Colonic mucosa (tissue), 4 donors: Measurements from ENCODE around the gene LY6G6C. TPM values are rescaled to one million over a fixed set of nuclear protein-coding genes. Genes with fewer than 3 reads are reported as not detected.

Experiments
- DNase-seq: peaks from one replicate; pipeline ENCODE4 v3.0.0-alpha.2; 2020
- H3K27ac ChIP-seq: fragments of 200-600 bp; one replicate; pipeline ENCODE4 v1.8.0; 2021
- H3K27me3 ChIP-seq: fragments of 200-600 bp; one replicate; pipeline ENCODE4 v1.8.0; 2021
- H3K36me3 ChIP-seq: fragments of 200-600 bp; one replicate; pipeline ENCODE4 v1.8.0; 2021
- H3K4me1 ChIP-seq: fragments of 200-600 bp; one replicate; pipeline ENCODE4 v1.8.0; 2021; ENCODE audit warnings: mild to moderate bottlenecking
- H3K4me3 ChIP-seq: fragments of 200-600 bp; one replicate; pipeline ENCODE4 v1.8.0; 2021
- H3K9ac ChIP-seq, 2 donors: one replicate each; pipeline ENCODE4 v1.7.0; 2013; ENCODE audit warnings: control low read depth in 2 of 2, low read depth in 2 of 2, low read length in 2 of 2
- H3K9me3 ChIP-seq: fragments of 200-600 bp; one replicate; pipeline ENCODE4 v1.8.0; 2021
- intact Hi-C: fragments of 100-400 bp; cut with DNase I; formaldehyde crosslinking; loops from one replicate; pipeline ENCODE4 v1.14.1; 2022
- total RNA-seq, 2 donors: library from RNA; stranded (reverse); fragmentation: NEBNext Ultra II Directional in 1 of 2; extraction: Animal tissue kit (Norgen Biotek cat#: 25700) in 1 of 2; gene quantifications; one replicate each; pipeline ENCODE4 v1.2.1, GENCODE V29; 2021
- TF ChIP-seq, protein P1 (sequence below): fragments of 200-600 bp; IDR thresholded peaks from one replicate; pipeline ENCODE4 v1.8.0; 2022; ENCODE audit warnings: antibody characterized with exemption, mild to moderate bottlenecking
- donor health status: healthy.
- donor health status: DM: no; HTN: no; CAD: no.
- donor health status: DM: no; HTN: no; CAD: no.

Gene LY6G6C
- total RNA-seq, 2 donors from 2014 or later, result 2.3 TPM; not detected in 1

DNA sequence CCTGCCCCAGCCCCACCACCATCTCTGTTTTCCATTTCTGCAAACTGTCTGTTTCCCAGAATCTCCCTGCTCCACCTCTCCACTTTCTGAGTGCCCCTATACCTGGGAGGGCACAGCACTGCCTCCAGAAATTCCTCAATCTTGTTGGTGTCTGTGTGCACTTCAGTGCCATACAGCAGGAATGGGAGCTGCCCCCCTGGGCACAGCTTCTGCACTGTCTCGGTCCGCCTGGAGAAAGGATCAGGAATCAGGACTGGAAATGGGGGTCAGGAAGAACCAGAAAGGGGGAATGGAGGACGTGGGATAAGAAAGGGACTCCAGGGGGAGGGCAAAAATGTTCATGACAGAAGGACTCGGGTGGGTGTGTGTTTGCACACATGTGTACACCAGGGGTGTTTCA lies 12.2 kb upstream of the LY6G6C start:
- peak overlapping the region; percentile 95 to 100 for H3K9ac ChIP-seq
- no peak overlapping the region for H3K4me3 ChIP-seq
- H3K4me1 ChIP-seq, result peaks cover 10% of the 10 kb centered on the region
- no peaks in the 10 kb centered on the region for H3K9me3 ChIP-seq
- intact Hi-C loops, result no loop called here
- peak overlapping the region; percentile 86 for H3K27ac ChIP-seq
- peaks cover 14% of the 10 kb centered on the region for H3K36me3 ChIP-seq
- TF ChIP-seq, protein P1, sequence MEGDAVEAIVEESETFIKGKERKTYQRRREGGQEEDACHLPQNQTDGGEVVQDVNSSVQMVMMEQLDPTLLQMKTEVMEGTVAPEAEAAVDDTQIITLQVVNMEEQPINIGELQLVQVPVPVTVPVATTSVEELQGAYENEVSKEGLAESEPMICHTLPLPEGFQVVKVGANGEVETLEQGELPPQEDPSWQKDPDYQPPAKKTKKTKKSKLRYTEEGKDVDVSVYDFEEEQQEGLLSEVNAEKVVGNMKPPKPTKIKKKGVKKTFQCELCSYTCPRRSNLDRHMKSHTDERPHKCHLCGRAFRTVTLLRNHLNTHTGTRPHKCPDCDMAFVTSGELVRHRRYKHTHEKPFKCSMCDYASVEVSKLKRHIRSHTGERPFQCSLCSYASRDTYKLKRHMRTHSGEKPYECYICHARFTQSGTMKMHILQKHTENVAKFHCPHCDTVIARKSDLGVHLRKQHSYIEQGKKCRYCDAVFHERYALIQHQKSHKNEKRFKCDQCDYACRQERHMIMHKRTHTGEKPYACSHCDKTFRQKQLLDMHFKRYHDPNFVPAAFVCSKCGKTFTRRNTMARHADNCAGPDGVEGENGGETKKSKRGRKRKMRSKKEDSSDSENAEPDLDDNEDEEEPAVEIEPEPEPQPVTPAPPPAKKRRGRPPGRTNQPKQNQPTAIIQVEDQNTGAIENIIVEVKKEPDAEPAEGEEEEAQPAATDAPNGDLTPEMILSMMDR, result no peak
- H3K27me3 ChIP-seq, result no peaks in the 10 kb centered on the region
- DNase-seq, result no peak

DNA sequence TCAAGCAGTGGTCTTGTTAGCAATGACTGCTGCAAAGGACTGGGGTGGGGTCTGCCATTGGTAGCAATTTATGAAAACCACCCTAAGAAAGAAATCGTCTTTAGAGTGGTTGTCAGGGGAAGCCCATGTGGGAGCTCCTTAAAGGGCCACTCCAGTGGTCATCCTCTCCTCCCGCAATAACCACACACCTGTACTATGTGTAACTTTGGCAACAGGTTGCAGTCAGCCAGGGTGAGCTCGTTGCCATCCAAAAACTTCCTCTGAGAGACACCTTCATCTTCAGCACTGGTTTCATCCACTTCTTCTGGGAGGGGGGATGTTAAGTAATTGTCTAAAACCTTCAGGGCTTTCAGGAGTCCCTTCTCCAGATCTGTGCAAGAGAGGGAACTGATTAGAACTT lies 10.5 kb upstream of the LY6G6C start:
- no peak overlapping the region for H3K4me3 ChIP-seq
- intact Hi-C loops, result no loop called here
- peak overlapping the region in 1 of 2 donors; percentile 14 for H3K9ac ChIP-seq
- H3K36me3 ChIP-seq, result peaks cover 14% of the 10 kb centered on the region
- H3K27ac ChIP-seq, result peak overlapping the region; percentile 23
- no peaks in the 10 kb centered on the region for H3K27me3 ChIP-seq
- DNase-seq, result no peak
- no peaks in the 10 kb centered on the region for H3K9me3 ChIP-seq
- peaks cover 13% of the 10 kb centered on the region for H3K4me1 ChIP-seq
- TF ChIP-seq, protein P1, result no peak

DNA sequence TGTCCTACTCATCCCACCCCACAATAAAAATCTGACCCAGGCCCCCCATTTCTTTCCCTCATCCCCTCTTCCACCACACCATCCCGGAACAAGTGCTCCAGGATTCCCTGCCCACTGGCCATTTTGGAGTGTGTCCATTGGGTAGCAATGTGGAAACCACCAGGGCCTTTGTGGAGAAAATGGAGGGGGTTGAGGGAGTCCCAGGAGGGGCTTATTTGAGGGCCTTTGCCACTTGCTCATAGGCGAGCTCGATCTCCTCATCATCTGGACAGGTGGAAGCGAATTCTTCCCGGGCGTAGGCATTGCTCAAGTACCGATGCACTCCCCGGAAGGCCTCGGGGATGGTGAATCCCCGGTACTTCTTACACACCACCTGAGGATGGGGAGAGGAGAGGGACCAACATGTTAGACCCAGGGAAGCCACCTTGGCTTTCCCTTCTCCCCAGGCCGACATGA lies 9.1 kb upstream of the LY6G6C start:
- no peak for DNase-seq
- Histone ChIP-seq H3K27me3 (no peaks in the 10 kb centered on the region), H3K9me3 (no peaks in the 10 kb centered on the region), H3K36me3 (peaks cover 14% of the 10 kb centered on the region), H3K4me1 (peaks cover 13% of the 10 kb centered on the region), H3K4me3 (peak overlapping the region; percentile 60), H3K9ac (peak overlapping the region; percentile 76 to 95), H3K27ac (peak overlapping the region; percentile 96)
- intact Hi-C loops, result no loop called here
- TF ChIP-seq, protein P1, result no peak

DNA sequence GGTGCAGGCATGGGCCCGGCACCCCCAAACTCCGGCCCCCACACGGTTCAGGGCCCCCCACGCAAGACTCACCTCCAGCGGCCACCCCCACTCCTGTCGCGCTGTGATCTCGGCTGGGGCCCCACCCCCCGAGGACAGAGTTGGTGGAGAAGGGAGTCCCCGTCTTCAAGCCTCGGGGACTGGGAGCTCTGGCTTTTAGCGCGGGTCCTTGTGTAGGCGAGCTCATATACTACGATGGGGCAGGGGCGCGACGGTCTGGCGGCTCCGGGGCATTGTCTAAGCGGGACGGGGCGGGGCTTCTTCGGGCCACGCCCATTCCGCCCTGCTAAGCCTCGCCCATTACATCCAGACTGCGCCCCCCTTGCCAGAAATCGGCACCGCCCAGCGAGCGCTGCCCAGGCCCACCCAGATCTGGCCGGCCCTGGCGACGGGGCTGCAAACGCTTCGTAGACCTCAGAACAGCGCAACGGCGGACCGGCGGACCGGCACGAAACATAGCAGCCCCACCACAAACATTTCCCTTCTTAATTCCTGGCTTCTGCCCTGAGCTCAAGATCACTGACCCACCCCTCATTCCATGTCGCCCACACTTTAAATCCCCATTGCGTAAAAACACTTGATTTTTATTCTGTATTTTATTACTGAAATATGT lies 8.6 kb upstream of the LY6G6C start:
- Histone ChIP-seq H3K27ac (peak overlapping the region; percentile 96), H3K36me3 (peaks cover 14% of the 10 kb centered on the region), H3K4me3 (peak overlapping the region; percentile 60), H3K9me3 (no peaks in the 10 kb centered on the region), H3K9ac (peak overlapping the region; percentile 76 to 95), H3K27me3 (no peaks in the 10 kb centered on the region), H3K4me1 (peaks cover 13% of the 10 kb centered on the region)
- DNase-seq, result peak; percentile 92
- intact Hi-C loops, result no loop called here
- TF ChIP-seq, protein P1, result no peak

DNA sequence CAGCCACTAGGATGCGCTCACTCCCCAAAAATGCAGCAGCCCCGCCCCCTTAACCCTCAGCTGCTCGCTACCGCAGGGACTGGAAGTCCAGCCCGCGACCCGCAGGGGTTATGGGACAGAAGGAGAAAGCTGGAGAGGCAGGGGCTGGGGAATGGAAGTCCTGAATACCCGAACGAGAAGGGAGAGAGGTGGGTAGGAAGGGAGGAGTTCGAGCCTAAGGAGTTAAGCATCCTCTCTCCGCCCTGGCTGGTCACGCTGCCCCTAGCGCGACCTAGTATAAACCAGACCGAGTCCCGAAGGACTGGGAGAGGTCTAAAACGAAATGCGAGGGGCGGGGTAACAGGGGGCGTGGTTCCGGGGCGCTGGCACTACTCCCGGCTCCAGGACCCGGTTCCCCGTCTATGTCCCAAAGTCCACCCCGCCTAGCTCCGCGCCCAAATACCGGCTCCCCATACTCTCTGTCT lies 8.0 kb upstream of the LY6G6C start:
- Histone ChIP-seq H3K4me3 (peak overlapping the region; percentile 60), H3K27ac (peak overlapping the region; percentile 96), H3K9me3 (no peaks in the 10 kb centered on the region), H3K4me1 (peaks cover 13% of the 10 kb centered on the region), H3K9ac (peak overlapping the region; percentile 76 to 95), H3K36me3 (peaks cover 14% of the 10 kb centered on the region), H3K27me3 (no peaks in the 10 kb centered on the region)
- peak; percentile 97 for DNase-seq
- TF ChIP-seq, protein P1, result peak; percentile 46
- intact Hi-C loops, result no loop called here
